ENCODE results near the gene COX6A2.

COX6A2 gene

DNA sequence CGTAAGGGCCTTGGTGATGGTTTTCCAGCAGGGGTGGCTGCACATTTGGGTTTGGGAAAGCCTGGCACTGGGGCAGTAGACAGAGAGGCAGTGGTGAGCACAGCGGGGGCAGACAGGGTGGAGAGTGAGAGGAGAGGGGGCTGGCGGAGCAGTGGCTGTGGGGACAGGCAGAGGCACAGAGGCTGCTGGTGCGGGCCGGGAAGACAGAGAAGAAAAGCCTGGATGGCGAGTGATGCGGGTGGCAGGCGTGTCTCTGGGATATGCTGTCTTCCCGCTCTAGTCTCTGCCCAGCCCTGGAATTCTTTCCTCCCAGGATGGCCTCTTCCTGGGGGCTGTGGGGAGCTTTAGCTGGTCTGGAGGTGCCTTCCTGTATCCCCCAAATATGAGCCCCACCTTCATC, 18.1 kb downstream of the COX6A2 start:
- DNase-seq (ENCODE audit: low spot score), result no peak

DNA sequence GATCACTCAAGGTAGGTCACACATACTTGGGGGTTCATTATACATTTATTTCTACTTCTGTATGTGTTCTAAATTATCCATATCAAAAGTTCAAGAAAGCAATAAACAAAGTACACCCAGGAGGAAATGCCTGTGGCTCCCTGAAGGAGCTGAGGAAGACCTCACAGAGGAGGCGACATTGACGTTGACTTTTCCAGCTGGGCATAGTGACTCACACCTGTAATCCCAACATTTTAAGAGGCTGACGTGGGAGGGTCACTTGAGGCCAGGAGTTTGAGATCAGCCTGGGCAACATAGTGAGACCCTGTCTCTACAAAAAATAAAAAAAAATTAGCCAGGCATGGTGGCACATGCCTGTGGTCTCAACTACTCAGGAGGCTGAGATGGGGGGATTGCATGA, 18.7 kb downstream of the COX6A2 start:
- DNase-seq (ENCODE audit: low spot score), result no peak

DNA sequence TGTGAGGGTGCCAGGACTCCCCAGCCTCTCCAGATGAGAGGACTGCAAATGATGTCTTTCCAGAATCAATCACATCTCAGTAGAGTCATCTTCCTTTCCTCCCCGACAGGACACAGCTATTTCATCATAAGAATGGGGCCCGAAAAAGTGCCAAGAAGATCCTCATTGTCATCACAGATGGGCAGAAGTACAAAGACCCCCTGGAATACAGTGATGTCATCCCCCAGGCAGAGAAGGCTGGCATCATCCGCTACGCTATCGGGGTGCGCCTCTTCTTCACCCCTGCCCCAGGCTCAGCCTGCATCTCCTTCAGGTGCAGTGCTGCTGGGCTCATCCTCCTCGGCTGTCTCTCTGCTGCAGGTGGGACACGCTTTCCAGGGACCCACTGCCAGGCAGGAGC, 20.8 kb downstream of the COX6A2 start:
- no peak for DNase-seq (ENCODE audit: low spot score)

DNA sequence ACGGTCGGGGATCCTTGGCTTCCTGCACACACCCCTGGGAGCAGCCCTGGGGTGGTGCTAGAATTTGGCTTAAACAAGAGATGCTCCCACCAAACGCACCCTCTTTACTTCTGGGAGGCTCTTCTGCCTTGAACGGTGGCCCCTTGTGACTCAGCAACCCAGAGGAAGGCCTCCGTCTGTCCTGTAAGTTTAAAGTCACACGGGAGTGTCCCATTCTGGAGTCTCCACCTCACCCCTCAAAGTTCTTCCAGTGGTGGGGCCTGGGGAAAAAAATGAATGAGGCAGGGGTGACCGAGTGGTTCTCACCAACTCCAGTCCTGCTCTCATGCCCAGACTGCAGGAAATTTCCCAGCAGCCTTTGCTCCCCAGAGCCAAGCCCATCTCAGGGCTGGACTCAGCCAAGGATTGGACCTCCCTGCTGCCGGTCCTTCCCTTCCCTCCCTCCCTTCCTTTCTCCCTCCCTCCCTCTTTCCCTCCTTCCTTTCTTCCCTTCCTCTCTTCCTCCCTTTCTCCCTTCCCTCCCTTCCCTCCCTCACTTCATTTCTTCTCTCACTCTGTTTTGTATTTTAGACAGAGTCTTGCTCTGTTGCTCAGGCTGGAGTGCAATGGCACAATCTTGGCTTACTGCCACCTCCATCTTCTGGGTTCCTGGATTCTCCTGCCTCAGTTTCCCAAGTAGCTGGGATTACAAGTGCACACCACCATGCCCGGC, 23.7 kb downstream of the COX6A2 start:
- DNase-seq (ENCODE audit: low spot score), result peak; percentile 53

DNA sequence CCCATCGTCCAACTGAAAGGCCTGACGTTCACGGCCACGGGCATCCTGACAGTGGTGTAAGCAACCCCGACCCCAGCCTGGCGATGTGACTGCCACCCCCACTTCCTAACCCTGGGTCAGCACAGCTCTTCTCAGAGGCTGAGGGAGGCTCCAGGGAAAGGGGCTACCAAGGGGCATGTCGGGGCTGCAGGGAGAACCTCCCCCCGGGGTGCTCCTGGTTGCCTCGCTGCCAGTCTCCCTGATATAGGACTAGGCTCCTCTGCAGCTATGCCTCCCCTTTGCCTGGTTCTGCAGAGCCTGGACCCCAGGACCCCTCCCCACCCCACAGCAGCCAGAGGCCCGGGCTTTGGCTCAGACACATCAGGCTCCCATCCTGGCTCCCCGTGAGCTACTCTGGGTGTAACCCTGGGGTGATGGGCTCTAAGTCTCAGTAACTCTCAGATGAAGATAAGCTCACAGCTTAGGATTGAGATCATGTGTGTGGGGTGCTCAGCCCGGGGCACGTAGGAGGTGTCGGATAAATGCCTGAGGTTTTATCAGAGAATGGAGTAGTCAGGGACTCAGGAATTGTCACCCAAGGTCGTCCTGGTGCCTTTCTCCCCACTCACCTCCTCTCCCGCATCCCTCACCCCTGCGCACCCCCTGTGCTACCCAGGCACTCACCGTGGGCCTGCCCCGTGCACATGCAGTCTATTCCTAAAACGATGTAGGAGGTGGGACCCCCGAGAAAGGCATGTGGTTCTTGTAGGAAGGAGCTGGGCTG, 24.4 kb downstream of the COX6A2 start:
- no peak for DNase-seq (ENCODE audit: low spot score)

DNA sequence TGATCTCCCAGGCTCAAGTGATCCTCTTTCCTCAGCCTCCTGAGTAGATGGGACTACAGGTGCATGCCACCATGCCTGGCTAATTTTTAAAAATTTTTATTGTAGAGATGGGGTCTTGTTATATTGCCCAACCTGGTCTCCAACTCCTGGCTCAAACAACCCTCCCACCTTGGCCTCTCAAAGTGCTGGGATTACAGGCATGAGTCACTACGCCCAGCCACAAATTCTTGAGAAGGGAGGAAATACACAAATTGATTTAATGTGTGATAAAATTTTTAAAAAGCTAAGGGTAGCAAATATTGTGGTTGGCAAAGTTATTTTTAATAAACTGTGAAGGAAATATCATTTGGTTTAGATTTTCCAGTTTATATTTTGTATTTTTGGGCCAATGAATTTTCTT, 25.5 kb downstream of the COX6A2 start:
- no peak for DNase-seq (ENCODE audit: low spot score)

DNA sequence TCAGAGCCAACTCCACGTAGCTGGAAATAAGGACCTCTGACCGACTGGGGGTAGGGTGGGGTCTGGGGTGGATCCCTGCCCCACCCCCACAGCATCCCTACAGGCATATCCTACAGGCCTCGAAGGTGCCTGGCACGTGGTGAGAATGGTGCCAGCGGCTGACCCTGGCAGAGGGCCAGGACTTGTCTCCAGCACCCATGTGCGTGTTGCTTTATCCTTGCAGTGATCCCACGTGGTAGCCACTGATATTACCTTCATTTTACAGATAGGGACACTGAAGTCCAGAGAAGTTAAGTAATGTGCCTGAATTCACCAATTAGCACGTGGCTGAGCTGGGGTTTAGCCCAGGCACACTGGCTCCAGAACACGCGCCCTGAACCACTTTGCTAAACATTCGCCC, 26.7 kb downstream of the COX6A2 start:
- no peak for DNase-seq (ENCODE audit: low spot score)

DNA sequence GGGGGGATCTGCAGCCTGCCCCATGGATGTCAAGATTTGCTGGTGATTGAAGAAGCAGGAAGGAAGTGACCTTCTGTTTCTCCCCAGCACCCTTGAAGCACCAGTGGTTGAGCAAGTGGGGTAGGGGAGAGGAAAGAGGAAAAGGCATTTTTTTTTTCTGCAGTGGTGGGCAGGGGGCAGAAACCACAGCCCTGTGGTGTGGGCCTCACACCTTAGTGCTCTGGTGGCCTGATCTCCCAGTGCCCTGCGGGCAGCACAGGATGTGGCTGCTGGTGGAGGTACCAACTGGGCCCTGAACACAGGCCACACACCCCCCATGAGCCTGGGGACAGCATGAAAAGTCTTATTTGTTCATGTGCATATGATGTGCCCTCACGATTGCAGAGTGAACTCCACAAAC, 28.0 kb downstream of the COX6A2 start:
- DNase-seq (ENCODE audit: low spot score), result no peak

DNA sequence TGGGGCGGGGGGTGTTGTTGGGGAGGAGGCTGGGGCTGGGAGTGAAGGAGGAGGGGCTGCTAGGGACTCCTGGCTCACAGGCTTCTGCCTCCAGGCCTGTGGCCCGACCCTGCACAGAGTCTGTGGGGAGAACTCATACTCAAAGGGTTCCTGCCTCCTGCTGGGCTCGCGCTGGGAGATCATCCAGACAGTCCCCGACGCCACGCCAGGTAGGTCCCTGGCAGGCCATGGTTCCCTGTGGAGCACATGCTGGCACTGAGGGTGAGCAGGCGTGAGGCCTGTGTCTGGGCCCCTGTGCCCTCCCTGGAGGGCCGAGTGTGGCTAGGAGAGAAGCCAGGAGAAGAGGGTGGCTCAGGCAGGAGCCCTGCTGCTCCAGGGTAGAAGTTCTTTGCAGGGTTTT, 30.5 kb downstream of the COX6A2 start:
- DNase-seq (ENCODE audit: low spot score), result no peak

DNA sequence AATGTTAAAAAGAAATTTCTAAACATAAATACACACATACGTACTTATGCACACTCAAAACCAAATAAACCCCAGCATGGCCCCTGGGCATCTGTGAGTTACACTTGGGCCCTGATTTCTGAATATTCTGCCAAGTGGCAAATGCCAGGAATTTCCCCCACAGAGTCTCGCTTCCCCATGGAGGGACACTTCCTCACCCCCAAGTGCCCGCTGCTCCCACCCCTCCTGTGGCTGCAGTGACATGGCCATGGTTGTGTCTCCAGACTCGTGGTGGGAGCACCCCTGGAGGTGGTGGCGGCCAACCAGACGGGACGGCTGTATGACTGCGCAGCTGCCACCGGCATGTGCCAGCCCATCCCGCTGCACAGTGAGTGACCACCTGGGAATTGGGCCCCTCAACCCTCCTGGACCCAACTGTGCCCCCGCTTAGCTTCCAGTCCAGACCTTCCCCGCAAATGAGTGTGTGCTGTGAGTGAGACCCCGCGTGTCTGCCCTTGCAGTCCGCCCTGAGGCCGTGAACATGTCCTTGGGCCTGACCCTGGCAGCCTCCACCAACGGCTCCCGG, 31.0 kb downstream of the COX6A2 start:
- no peak for DNase-seq (ENCODE audit: low spot score)

DNA sequence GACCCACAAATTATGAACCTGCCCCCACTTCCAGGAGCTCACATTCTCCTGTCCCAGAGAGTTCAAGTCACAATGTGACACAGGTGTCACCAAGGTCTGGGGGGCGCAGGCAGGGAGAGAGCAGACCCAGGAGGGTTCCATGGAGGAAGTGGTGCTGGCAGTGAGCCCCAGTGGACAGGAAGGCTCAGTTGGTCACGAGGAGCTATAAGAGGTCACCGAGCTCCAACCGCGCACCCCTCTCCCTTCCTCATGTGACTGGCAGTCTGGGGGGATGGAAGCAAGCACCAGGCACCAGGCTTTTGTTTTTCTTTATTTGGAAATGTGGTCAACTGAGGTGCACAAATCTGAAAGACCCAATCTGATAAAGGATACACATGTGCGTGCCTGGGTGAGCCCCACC, 32.5 kb downstream of the COX6A2 start:
- DNase-seq (ENCODE audit: low spot score), result no peak

DNA sequence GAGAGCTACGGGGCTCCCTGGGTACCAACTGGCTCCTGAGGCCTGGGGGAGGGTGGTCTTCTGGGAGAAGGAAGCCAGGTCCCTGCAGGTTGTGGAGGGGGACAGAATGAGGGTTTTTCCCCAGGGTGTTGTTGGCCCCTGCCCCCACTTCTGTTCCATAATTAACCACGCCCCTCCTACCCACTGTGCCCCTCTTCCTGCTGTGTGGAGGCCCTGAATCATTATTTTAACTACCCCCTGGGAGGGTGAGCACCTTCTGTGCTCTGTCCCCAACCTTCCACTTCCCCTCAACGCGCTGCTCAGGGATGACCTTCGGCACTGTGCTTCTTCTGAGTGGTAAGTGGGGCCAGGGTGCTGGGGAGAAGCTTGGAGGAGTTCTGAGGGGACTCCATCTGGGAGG, 35.1 kb downstream of the COX6A2 start, which contains the start of gene ITGAD:
ITGAD (plus strand) TSS at position 280 of the 400 bp plus-strand sequence; CDS start at position 306, 26 bp downstream.
- no peak for DNase-seq (ENCODE audit: low spot score)

DNA sequence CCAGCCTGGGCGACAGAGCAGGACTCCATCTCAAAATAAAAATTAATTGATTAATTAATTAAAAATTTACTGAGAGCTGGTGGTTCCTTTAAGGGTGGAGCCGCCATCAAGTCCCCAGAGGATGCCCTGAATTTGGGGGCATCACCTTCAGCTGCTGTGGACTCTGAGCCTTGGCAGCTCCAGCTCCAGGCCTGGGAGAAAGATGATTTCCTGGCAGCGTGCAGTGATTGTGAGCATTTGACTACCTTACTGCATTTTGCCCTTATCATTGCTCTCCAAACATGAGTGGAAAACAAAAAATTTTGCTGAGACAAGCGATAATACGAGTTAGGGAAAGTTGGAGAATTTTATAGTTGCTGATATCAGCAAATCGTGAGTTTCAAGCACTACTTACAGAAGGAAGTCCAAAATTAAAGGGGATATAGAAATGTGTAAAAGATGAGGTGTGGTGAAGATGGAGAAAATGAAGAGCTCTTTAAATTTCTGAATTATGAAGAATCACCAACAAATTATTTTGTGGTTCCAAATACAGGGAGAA, 37.6 kb downstream of the COX6A2 start:
- DNase-seq (ENCODE audit: low spot score), result no peak

DNA sequence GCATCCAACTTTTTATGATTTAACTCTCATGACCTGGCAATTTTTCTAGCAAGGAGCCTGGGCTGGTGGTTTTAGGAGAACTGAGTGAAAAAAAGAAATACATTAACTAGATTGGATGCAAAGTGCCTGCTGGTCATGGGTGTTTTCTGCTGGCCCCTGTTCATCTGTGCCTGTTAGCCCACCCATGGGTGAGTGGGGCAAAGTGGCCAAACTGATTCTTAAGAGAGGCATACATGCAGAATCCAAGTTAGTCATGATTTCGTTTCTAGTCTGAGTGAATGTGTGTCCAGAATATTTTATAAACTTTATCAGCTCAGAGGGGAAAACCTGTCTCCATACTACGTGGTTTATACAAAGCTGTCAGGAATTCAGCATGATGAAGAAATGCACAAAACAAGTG, 39.6 kb downstream of the COX6A2 start:
- DNase-seq (ENCODE audit: low spot score), result no peak

DNA sequence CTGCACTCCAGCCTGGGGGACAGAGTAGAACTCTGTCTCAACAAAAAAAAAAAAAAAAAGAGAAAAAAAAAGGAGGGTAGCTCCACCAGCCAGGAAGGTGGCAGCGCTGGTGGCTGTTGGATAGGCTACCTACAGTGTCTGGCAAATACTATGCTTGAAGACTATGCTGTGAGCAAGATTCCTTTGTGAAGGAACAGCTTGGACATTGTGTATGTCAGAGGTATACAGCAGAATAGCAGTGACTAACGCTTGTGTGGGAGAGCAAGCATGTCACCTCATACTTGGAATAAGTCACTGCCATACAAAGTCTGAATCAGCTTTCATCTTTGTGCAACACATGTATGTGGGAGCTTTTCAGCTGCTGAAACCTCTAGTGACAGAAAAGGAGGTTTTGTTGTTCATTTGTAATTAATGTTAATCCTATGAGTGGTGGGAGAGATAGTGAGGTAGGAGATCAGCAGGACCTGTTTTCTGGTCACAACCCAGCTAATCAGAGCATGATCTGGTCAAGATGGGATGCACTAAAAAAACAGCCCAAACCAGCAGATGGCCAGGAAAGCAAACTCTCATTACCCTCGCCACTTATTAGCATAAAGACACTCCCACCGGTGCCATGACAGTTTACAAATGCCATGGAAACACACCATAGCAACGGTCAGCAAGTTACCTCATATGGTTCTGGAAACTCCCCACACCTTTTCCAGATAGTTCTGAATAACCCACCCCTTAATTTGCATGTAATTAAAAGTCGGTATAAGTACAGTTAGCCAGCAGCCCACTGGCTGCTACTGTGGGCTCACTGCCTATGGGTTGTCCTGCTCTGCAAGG, 41.8 kb downstream of the COX6A2 start:
- no peak for DNase-seq (ENCODE audit: low spot score)

DNA sequence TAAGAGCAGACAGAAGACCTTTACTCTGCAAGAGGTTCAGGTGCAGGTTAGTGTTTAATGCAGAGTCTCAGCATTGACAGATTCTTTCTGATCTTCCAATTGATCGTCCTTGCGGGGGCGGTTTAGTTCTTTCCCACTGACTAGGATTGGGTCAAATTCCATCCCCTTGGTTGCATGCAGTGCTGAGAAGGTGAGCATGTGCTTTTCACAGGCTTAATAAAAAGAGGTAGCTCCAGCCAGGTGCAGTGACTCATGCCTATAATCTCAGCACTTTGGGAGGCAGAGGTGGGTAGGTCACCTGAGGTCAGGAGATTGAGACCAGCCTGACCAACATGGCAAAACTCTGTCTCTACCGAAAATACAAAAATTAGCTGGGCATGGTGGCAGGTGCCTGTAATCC, 42.5 kb downstream of the COX6A2 start:
- no peak for DNase-seq (ENCODE audit: low spot score)

DNA sequence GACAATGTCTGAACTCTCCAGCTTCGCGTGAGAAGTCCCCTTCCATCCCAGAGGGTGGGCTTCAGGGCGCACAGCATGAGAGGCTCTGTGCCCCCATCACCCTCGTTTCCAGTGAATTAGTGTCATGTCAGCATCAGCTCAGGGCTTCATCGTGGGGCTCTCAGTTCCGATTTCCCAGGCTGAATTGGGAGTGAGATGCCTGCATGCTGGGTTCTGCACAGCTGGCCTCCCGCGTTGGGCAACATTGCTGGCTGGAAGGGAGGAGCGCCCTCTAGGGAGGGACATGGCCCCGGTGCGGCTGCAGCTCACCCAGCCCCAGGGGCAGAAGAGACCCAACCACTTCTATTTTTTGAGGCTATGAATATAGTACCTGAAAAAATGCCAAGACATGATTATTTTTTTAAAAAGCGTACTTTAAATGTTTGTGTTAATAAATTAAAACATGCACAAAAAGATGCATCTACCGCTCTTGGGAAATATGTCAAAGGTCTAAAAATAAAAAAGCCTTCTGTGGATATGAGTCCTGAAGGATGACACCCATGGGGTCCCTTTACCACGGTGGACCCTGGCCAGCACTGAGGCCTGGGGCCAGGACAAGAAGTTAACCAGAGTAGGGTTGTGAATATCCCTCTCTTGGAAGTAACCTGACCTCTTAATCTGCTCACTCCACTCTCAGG, 45.5 kb downstream of the COX6A2 start:
- peak; percentile 84 for DNase-seq (ENCODE audit: low spot score)

DNA sequence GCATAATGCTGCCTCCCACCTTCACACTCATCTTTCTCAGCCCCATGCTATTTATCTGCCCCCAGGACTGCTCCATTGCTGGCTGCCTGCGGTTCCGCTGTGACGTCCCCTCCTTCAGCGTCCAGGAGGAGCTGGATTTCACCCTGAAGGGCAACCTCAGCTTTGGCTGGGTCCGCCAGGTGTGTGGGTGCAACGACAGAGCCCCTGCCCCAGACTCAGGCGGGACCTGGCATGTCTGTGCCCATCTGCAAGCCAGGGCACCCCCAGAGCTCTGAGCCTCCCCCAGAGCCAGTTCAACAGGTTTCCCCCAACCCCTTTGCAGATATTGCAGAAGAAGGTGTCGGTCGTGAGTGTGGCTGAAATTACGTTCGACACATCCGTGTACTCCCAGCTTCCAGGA, 48.0 kb downstream of the COX6A2 start:
- DNase-seq (ENCODE audit: low spot score), result no peak

Data from HuH-7 (cell line).